Neural progenitor cell (in vitro differentiated cells): ENCODE data around the gene GSTO2. TPM values are rescaled to one million over a fixed set of nuclear protein-coding genes. Genes with fewer than 3 reads are reported as not detected.

Source experiments
- DNase-seq: peaks from one replicate; pipeline ENCODE4 v3.0.0-alpha.2; 2016; ENCODE audit warnings: low spot score
- H2AFZ ChIP-seq: fragments of 200-600 bp; sonication (generic); replicated peaks from 2 replicates; pipeline ENCODE4 v1.6.1; 2016; ENCODE audit warnings: antibody characterized with exemption
- H3F3A ChIP-seq: fragments of 200-600 bp; sonication (generic); 2 replicates; pipeline ENCODE4 v1.6.1; 2016; ENCODE audit warnings: antibody characterized with exemption, low read depth
- H3K27ac ChIP-seq: fragments of 200-600 bp; sonication (generic); 2 replicates; pipeline ENCODE4 v1.5.1; 2016; ENCODE audit warnings: mild to moderate bottlenecking
- H3K27me3 ChIP-seq: fragments of 200-600 bp; sonication (generic); 2 replicates; pipeline ENCODE4 v1.6.1; 2016; ENCODE audit warnings: mild to moderate bottlenecking, moderate library complexity
- H3K36me3 ChIP-seq: fragments of 200-600 bp; sonication (generic); 2 replicates; pipeline ENCODE4 v1.5.1; 2016
- H3K4me1 ChIP-seq: fragments of 200-600 bp; sonication (generic); 2 replicates; pipeline ENCODE4 v1.6.1; 2016; ENCODE audit warnings: mixed run types
- H3K4me2 ChIP-seq: fragments of 200-600 bp; sonication (generic); 2 replicates; pipeline ENCODE4 v1.6.1; 2016
- H3K4me3 ChIP-seq: fragments of 200-600 bp; sonication (generic); 2 replicates; pipeline ENCODE4 v1.5.1; 2016
- H3K79me2 ChIP-seq: fragments of 200-600 bp; sonication (generic); 2 replicates; pipeline ENCODE4 v1.6.1; 2016; ENCODE audit warnings: low read depth
- H3K9ac ChIP-seq: fragments of 200-600 bp; sonication (generic); 2 replicates; pipeline ENCODE4 v1.6.1; 2016
- H3K9me3 ChIP-seq: fragments of 200-600 bp; sonication (generic); 2 replicates; pipeline ENCODE4 v1.5.1; 2016; ENCODE audit warnings: low read depth
- H4K20me1 ChIP-seq: fragments of 200-600 bp; sonication (generic); 2 replicates; pipeline ENCODE4 v1.6.1; 2016; ENCODE audit warnings: low read depth
- H3K27ac Mint-ChIP-seq: 3 replicates; pipeline ENCODE4 v1.8.0; 2021; ENCODE audit warnings: mixed read lengths
- H3K27me3 Mint-ChIP-seq: 2 replicates; pipeline ENCODE4 v1.8.0; 2022; ENCODE audit warnings: low read depth, mild to moderate bottlenecking, inconsistent platforms, moderate library complexity, mixed read lengths; ENCODE audit not compliant: insufficient read depth
- H3K36me3 Mint-ChIP-seq: 3 replicates; pipeline ENCODE4 v1.8.0; 2021; ENCODE audit warnings: mixed read lengths
- H3K4me1 Mint-ChIP-seq: 3 replicates; pipeline ENCODE4 v1.8.0; 2021; ENCODE audit warnings: mixed read lengths
- H3K4me3 Mint-ChIP-seq: 3 replicates; pipeline ENCODE4 v1.8.0; 2021; ENCODE audit warnings: mild to moderate bottlenecking, moderate library complexity, mixed read lengths
- H3K9me3 Mint-ChIP-seq: 3 replicates; pipeline ENCODE4 v1.8.0; 2020; ENCODE audit warnings: mixed read lengths
- EZH2 ChIP-seq: fragments of 200-600 bp; sonication (generic); IDR thresholded peaks from 2 replicates; pipeline ENCODE4 v1.6.1; 2017; ENCODE audit warnings: antibody characterized with exemption, mild to moderate bottlenecking, moderate library complexity
- EZH2phosphoT487 ChIP-seq: fragments of 200-600 bp; sonication (generic); IDR thresholded peaks from 2 replicates; pipeline ENCODE4 v1.6.1; 2017; ENCODE audit warnings: antibody characterized with exemption
- total RNA-seq: library from RNA; depleted of rRNA; stranded (reverse); fragments of >200 nt; gene quantifications from 2 replicates; pipeline ENCODE4 v1.2.3, GENCODE V29; 2015; ENCODE audit warnings: low replicate concordance
- TF ChIP-seq, protein P1 (sequence below): fragments of 200-600 bp; sonication (generic); IDR thresholded peaks from 2 replicates; pipeline ENCODE4 v1.5.1; 2017; ENCODE audit warnings: antibody characterized with exemption, mild to moderate bottlenecking

Gene GSTO2
- total RNA-seq, 1 donor from 2014 or later: 4.9 TPM

DNA sequence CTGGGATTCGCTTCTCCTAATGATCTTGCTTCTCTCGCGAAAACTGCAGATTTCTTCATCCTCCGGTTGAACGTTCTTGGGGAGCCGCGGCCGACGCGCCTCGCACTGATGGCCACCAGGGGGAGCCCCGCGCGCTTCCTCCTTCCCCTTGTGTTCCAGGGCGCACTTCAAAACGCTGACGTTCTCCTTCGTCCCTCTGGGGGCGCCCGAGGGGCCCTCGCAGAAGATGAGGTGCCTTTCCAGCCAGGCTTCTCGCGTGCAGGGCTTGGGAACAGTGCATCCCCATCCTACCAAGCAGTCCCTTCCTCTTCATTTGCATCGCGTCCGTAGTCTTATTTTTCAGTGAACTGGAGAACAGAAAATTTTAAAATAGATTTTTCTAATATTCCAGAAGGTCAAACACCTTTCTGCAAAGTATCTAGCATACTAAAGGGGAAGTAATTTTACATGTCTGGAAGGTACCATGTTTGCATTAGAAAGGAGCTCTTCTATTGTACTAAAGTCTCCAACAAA is 22.5 kb downstream of the GSTO2 start:
- peaks cover 6% of the 10 kb centered on the region for H3K4me1 Mint-ChIP-seq
- no peaks in the 10 kb centered on the region for H3K9me3 ChIP-seq
- peak; percentile 94 for DNase-seq
- H3K36me3 Mint-ChIP-seq: no peaks in the 10 kb centered on the region
- H3K9ac ChIP-seq: no peak overlapping the region
- H3K4me3 Mint-ChIP-seq: peak overlapping the region; percentile 63
- H2AFZ ChIP-seq: peak overlapping the region; percentile 66
- peaks cover 11% of the 10 kb centered on the region for H3K27me3 Mint-ChIP-seq
- H4K20me1 ChIP-seq: no peaks in the 10 kb centered on the region
- peaks cover 9% of the 10 kb centered on the region for H3K4me1 ChIP-seq
- no peak for TF ChIP-seq EZH2phosphoT487
- TF ChIP-seq, protein P1, sequence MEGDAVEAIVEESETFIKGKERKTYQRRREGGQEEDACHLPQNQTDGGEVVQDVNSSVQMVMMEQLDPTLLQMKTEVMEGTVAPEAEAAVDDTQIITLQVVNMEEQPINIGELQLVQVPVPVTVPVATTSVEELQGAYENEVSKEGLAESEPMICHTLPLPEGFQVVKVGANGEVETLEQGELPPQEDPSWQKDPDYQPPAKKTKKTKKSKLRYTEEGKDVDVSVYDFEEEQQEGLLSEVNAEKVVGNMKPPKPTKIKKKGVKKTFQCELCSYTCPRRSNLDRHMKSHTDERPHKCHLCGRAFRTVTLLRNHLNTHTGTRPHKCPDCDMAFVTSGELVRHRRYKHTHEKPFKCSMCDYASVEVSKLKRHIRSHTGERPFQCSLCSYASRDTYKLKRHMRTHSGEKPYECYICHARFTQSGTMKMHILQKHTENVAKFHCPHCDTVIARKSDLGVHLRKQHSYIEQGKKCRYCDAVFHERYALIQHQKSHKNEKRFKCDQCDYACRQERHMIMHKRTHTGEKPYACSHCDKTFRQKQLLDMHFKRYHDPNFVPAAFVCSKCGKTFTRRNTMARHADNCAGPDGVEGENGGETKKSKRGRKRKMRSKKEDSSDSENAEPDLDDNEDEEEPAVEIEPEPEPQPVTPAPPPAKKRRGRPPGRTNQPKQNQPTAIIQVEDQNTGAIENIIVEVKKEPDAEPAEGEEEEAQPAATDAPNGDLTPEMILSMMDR: peak; percentile 100
- H3K4me2 ChIP-seq: peak overlapping the region; percentile 46
- no peaks in the 10 kb centered on the region for H3K79me2 ChIP-seq
- H3K27ac Mint-ChIP-seq: no peak overlapping the region
- H3K27ac ChIP-seq: no peak overlapping the region
- H3K4me3 ChIP-seq: no peak overlapping the region
- no peaks in the 10 kb centered on the region for H3K9me3 Mint-ChIP-seq
- H3K36me3 ChIP-seq: no peaks in the 10 kb centered on the region
- peaks cover 5% of the 10 kb centered on the region for H3F3A ChIP-seq
- H3K27me3 ChIP-seq: peaks cover 11% of the 10 kb centered on the region

DNA sequence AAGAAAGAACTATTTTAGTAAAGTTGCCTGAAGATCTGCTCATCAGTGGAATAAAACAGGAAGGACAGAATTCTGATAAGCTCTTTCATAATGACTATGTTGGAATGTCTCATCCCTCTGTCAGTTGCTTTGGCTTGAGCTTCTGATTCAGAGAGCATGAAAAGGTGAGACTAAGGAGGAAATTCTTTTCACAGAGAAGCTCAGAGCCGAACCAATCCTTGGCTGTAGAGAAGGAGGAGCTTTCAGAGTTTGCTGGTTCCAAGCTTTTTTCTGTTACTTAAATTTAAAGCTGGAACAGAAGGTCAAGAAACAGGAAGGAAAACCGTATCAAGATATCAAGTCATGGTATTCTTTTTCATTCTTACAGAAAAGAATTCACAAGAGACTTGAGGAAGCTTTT is 24.0 kb downstream of the GSTO2 start:
- Histone ChIP-seq H3F3A (peaks cover 5% of the 10 kb centered on the region), H3K9me3 (no peaks in the 10 kb centered on the region), H2AFZ (no peak overlapping the region), H3K4me1 (peaks cover 9% of the 10 kb centered on the region), H3K4me3 (no peak overlapping the region), H3K27ac (no peak overlapping the region), H3K79me2 (no peaks in the 10 kb centered on the region), H3K4me2 (no peak overlapping the region), H3K36me3 (no peaks in the 10 kb centered on the region), H3K27me3 (peaks cover 11% of the 10 kb centered on the region), H3K9ac (no peak overlapping the region), H4K20me1 (no peaks in the 10 kb centered on the region)
- peak; percentile 28 for DNase-seq
- TF ChIP-seq EZH2: no peak
- TF ChIP-seq, protein P1: no peak
- no peak for TF ChIP-seq EZH2phosphoT487
- Mint-ChIP-seq H3K27ac (no peak overlapping the region), H3K9me3 (no peaks in the 10 kb centered on the region), H3K4me3 (no peak overlapping the region), H3K36me3 (no peaks in the 10 kb centered on the region), H3K27me3 (peaks cover 11% of the 10 kb centered on the region), H3K4me1 (peaks cover 10% of the 10 kb centered on the region)

DNA sequence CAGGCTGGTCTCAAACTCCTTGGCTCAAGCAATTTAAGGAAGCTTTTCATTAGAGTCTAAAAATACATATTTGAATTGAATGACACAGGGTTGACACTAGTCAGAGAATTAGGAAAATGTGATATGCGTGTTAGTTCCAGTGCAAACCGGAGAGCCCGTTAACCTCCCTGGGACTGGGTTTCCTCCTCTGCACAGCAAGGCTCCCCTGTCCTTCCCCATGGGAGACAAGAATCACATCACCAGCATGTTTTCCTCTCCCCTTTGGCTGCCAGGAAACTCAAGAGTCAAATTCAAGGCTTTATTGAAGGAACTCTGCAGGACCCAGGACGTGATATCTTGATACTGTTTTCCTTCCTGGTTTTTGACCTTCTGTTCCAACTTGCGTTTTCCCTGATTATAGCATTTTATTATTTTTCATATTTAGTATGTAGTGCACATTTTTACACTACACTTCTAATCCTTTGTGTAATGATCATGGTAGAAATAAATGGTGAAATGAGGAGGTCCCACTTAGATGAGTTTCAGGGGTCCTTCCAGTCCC is 24.9 kb downstream of the GSTO2 start:
- H3K4me1 ChIP-seq: peaks cover 9% of the 10 kb centered on the region
- peaks cover 11% of the 10 kb centered on the region for H3K27me3 Mint-ChIP-seq
- H3K27me3 ChIP-seq: peaks cover 11% of the 10 kb centered on the region
- no peak for DNase-seq
- H3F3A ChIP-seq: peaks cover 5% of the 10 kb centered on the region
- H3K9me3 Mint-ChIP-seq: no peaks in the 10 kb centered on the region
- H3K27ac Mint-ChIP-seq: no peak overlapping the region
- no peak overlapping the region for H3K4me2 ChIP-seq
- H3K79me2 ChIP-seq: no peaks in the 10 kb centered on the region
- no peak overlapping the region for H3K4me3 ChIP-seq
- H3K4me3 Mint-ChIP-seq: no peak overlapping the region
- H3K9me3 ChIP-seq: no peaks in the 10 kb centered on the region
- no peak overlapping the region for H3K27ac ChIP-seq
- no peaks in the 10 kb centered on the region for H3K36me3 ChIP-seq
- H4K20me1 ChIP-seq: no peaks in the 10 kb centered on the region
- H3K4me1 Mint-ChIP-seq: peaks cover 10% of the 10 kb centered on the region
- H3K9ac ChIP-seq: no peak overlapping the region
- H2AFZ ChIP-seq: no peak overlapping the region
- TF ChIP-seq EZH2: no peak
- TF ChIP-seq, protein P1: no peak
- no peak for TF ChIP-seq EZH2phosphoT487
- no peaks in the 10 kb centered on the region for H3K36me3 Mint-ChIP-seq
